Measurements from ENCODE around the gene DZANK1. TPM values are rescaled to one million over a fixed set of nuclear protein-coding genes. Genes with fewer than 3 reads are reported as not detected.
"Not testable (repeated sequence)": the region's sequence is repeated elsewhere in the genome, so short reads cannot be mapped to it uniquely, and the experiment has no call there.

Gene DZANK1
- total RNA-seq, 1 donor from 2014 or later: 3.3 TPM

- DNase-seq (ENCODE audit: low read depth): no peak
Measured at GRCh38 chr20:18440403-18440802, 26.4 kb downstream of the DZANK1 start.

GRCh38 chr20:18436847-18437246 lies 30.0 kb downstream of the DZANK1 start:
- DNase-seq (ENCODE audit: low read depth): no peak

- no peak for DNase-seq (ENCODE audit: low read depth)
Measured at GRCh38 chr20:18431206-18431605, 35.6 kb downstream of the DZANK1 start.

- DNase-seq (ENCODE audit: low read depth): peak; percentile 44
Measured at GRCh38 chr20:18430172-18430826, 36.5 kb downstream of the DZANK1 start.

GRCh38 chr20:18428490-18429173 lies 38.2 kb downstream of the DZANK1 start:
- peak; percentile 70 for DNase-seq (ENCODE audit: low read depth)

GRCh38 chr20:18427214-18427613 lies 39.6 kb downstream of the DZANK1 start:
- DNase-seq (ENCODE audit: low read depth): no peak

DNA sequence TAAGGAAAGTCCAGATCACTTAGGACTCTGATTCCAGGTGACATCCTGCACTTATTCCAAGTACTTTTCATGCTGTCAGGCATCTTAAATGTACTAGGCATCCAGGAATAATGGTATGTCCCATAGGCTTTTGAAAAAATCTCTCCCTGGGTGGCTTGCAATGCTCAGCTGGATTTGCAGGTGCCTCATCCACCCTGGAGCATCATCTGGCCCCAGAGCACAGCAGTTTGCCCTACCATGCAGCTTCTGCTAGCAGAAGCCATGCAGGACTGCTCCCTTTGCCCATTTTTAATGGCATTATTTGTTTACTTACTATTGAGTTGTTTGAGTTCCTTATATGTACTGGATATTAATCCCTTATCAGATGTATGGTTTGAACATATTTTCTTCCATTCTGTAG lies 45.2 kb downstream of the DZANK1 start:
- DNase-seq (ENCODE audit: low read depth): no peak

DNA sequence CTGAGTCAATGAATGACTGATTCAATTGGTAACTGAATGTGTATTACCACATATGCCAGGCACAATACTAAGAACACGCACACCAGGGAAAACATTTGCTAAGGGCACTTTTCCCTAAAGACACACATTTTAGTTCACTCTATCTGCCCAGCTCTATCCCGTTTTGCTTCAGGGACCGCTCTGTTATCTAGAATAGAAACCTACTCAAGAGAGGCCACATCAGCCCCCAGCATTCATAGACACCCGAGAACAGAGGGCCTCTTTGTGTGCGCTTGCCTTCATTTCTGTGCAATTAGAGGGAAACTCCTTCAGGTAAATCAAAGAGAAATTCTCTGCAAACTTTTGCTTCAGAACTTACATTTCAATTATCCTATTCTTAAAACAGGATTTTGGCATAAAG lies 50.3 kb downstream of the DZANK1 start:
- DNase-seq (ENCODE audit: low read depth): no peak

GRCh38 chr20:18414140-18414539 lies 52.7 kb downstream of the DZANK1 start:
- DNase-seq (ENCODE audit: low read depth): no peak

GRCh38 chr20:18412221-18412901 lies 54.5 kb downstream of the DZANK1 start:
- no peak for DNase-seq (ENCODE audit: low read depth)

- no peak for DNase-seq (ENCODE audit: low read depth)
Measured at GRCh38 chr20:18405826-18406225, 61.0 kb downstream of the DZANK1 start.

DNA sequence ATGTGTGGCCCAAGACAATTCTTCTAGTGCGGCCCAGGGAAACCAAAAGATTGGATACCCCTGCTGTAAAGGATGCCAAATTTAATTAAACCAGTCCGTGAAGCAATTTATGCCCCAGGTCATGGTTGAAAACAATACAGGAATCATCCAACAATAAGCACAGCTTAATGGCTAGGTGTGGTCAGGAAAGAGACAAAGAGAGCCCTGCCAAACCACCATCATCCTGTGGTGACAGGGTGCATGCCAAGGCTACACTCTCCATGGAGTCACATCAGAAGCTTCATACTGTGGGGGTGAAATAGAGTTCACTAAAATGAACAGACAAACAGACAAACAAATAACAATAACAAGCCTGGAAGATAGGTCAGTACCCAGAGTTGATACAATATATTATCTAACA lies 62.7 kb downstream of the DZANK1 start:
- DNase-seq (ENCODE audit: low read depth): peak; percentile 42

DNA sequence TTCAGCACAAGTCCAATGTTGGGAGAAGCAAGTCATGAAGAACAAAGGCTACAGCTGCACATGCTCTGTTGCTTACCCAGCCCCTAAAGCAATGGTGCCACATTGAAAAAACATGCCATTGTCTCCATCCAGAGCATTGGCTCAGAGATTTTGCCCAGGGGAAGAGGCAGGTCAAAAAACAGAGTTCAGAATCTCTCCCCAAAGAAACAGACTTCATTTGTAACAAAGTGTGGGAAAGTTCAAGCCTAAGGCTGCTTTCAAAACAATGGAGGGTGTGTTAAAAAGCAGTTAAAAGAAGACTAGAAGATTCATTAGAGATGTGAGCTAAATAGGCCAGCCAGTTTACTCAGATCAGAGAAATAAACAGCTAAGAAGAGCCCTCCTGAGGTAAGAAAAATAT lies 63.6 kb downstream of the DZANK1 start:
- no peak for DNase-seq (ENCODE audit: low read depth)

GRCh38 chr20:18401305-18401704 lies 65.5 kb downstream of the DZANK1 start:
- DNase-seq (ENCODE audit: low read depth): no peak

GRCh38 chr20:18400460-18400859 lies 66.4 kb downstream of the DZANK1 start:
- no peak for DNase-seq (ENCODE audit: low read depth)

DNA sequence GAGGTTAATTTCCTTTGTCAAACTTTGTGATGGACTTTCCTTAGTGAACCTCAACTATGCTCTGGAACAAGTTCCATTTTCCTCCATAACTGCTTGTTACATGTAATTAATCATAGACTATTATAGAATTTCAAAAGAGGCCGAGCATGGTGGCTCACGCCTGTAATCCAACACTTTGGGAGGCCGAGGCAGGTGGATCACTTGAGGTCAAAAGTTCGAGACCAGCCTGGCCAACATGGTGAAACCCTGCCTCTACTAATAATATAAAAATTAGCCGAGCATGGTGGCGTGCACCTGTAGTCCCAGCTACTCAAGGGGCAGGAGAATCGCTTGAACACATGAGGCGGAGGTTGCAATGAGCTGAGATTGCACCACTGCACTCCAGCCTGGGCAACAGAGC lies 68.1 kb downstream of the DZANK1 start:
- not testable (repeated sequence) for DNase-seq (ENCODE audit: low read depth)

DNA sequence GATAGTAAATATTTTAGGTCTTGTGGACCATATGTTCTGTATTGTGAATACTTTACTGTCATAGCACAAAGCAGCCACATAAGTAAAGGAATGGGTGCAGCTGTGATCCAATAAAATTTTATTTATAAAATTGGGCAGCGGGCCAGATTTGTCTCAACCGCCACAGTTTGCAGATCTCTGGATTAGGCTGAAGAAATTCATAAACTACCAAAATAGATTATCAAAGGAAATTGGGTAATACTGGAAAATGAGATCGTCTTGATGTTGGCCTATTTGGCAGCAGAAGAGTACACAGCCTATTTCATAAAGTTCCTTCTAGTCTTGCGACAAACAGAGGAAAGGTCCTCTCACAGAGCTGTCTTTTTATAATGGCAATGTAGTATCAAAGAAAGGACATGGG lies 69.8 kb downstream of the DZANK1 start:
- no peak for DNase-seq (ENCODE audit: low read depth)

- DNase-seq (ENCODE audit: low read depth): no peak
Measured at GRCh38 chr20:18395544-18395943, 71.3 kb downstream of the DZANK1 start.

DNA sequence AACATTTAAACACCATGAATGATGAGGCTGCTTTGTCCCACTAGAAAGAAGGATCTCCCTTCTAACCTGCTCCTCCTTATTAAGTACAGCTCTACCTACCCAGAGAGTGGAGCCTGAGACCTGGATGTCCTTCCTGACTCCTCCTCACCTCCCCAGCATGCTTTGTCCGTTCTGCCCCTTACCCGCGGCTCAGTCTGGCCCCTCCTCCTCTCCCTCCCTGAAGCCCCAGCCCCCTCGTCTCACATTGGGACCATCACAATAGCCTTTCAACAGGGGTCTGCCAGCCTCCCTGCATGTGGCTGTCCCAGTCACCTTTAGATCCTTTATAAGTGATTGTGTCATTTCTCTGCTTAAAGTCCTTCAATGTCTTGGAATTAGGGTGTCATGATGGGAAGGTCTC lies 72.5 kb downstream of the DZANK1 start:
- no peak for DNase-seq (ENCODE audit: low read depth)

GRCh38 chr20:18391686-18392085 lies 75.1 kb downstream of the DZANK1 start:
- DNase-seq (ENCODE audit: low read depth): no peak

- no peak for DNase-seq (ENCODE audit: low read depth)
Measured at GRCh38 chr20:18390201-18390600, 76.6 kb downstream of the DZANK1 start.

DNA sequence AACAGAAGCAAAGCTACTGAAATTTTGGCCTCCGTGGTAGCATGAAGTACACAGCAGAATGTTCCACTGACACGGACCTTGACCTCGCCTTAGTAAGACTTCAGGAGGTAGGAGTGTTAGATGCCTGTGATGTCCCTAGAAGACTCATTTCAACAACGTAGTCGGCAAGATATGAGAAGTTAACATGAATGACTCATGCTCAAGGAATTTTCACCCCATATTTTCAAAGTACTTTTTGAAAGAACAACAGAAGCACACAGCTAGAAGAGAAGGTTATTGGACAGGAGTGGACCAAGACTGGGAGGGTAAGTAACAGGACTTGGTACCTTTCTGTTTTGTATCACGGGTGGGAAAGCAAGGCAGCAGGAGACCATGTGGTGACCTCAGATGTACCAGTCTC lies 78.0 kb downstream of the DZANK1 start:
- peak; percentile 54 for DNase-seq (ENCODE audit: low read depth)

DNA sequence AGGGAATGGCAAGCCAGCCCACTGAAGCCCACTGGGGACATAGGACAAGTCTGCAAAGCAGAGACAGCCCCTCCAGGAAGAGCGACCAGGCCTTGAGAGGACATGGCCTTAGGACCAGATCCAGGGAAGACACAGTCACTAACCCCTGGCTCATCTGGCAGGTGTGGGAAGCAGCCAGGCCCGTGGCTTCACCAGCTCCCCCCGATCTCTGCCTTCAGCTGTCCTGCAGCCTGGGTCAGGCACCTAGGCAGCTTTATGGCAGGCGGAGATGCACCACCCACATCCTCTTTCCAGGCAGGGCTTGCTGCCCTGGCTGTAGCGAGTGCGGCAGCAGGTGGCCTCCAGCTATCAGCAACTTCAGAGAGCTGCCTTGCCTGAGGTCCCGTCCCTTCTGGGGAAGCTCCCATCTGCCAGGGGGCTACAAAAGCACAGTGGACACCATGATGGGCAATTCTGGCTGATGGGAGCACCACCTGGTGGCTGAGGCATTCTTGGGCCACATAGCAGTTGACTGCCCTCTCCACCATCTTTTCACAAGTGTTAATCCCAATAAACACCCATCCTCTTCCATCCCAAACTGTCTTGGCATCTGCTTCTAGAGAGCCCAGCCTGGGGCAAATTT lies 85.8 kb downstream of the DZANK1 start:
- no peak for DNase-seq (ENCODE audit: low read depth)
